Measurements from ENCODE around the gene PLOD2. TPM values are rescaled to one million over a fixed set of nuclear protein-coding genes. Genes with fewer than 3 reads are reported as not detected.

The PLOD2 gene
- total RNA-seq, result 19.2 TPM
- long read RNA-seq, transcript PLOD2-201 (20 exons, 3,732 nt), result minor isoform, 6 of 29 reads
- long read RNA-seq, transcript PLOD2-202 (19 exons, 3,665 nt), result major isoform, 12 of 29 reads
- long read RNA-seq, partial matches to known transcripts, result 3 of 29 reads
- long read RNA-seq, other reads (novel, unspliced or antisense), result 7 of 29 reads

DNA sequence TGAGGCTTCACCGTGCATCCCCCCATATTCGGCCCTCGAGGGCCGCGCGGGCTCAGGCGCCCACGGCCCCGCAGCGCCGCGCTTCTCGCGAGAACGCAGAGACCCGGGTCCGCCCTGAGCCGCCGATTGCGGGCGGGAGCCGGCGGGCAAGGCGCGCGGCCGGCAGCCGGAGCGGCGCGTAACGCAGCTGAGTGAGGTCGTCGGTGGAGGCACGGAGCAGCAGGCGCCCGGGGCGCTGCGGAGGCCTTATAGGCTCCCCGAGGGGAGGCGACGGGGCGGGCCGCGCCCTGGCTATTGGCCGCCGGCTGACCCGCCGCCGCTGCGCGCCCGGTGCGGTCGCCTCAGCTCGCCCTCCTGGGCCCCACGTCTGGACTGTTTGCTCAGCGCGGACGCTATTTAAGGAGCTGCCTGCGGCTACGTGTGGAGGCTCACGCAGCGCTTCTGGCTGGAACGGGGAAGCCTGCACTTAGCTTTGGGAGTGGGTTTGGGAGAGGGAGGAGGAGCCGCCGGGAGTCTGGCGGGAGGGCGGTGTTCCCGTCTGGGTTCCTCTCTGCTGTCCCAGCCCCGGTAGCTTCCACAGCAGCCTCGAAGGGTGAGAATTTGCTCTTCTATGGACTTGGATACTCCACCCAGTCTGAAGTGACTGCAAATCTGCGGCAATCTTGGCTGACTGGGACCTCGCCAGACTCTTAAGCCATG lies at the start of gene PLOD2:
PLOD2 (minus strand) TSS at position 221 of the 699 bp plus-strand sequence; CDS start at position 26, 195 bp downstream.
- ATAC-seq (peak; percentile 84), DNase-seq (peak; percentile 88)
- intact Hi-C loops (cut with micrococcal nuclease), result loop anchor here (10.0 kb wide), 1 partner anchor 86 kb away; no protein-coding TSS in a partner anchor

DNA sequence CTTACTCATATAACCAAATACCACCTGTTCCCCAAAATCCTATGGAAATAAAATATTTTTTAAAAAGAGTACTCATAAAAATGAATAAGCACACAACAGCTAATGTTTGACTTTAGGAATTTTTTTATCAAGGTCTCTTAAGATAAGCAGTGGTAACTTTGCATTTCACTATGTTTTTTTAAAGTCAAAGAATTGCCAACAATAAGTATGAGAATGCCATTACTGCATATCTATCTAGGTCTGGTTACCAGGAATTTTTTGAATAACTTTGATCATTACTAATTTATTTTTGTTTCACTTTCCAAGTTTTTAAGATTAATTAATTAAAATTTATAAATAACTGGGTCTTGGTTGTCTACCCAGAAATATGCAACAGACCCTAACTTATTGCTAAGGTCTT lies 48.4 kb upstream of the PLOD2 start:
- DNase-seq (no peak), ATAC-seq (no peak)
- intact Hi-C loops (cut with micrococcal nuclease), result no loop called here

DNA sequence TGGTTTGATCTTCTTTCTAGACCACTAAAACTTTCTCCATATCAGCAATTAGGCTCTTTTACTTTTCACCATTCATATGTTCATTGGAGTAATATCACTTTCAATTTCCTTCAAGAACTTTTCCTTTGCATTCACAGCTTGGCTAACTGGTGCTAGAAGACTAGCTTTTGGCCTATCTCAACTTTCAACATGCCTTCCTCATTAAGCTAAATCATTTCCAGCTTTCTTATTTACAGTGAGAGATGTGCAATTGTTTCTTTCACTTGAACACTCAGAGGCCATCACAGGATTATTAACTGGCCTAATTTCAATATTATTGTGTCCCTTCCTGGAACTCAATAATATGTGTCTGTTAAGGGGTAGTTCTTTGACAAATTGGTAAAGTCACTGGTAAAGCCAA lies 42.8 kb upstream of the PLOD2 start:
- intact Hi-C loops (cut with micrococcal nuclease), result no loop called here

DNA sequence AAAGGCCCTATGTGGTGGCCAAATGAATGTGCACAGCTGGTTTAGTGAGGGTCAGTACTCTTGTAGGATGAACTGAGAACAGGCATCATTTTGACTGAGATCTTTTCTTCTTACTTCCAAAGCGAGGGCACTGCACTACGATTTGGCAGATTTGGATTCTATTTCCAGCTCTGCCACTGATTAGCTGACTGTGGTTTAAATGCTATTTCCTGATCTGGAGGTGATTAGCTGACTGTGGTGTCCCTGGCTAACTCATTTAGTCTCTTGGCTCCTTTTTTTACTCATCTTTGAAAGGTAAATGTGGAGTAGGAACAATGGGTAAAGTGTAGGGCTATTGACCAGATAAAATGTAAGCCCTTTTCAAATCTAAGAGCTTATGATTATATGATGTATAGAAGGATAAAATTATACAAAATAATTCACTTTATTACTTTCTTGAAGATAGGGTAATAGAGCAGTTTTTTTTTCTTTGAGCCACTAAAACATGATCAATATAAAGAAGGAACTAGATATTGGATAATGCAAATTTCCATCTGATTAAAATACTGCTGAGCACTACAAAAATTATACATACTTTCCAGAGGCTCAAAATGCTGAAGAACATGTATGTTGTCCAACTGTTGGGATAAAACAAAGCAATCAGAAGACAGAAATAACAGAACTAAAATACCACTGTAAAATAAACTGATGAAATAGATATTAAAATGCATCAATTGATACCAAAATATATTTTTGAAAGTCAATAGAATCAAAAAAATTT lies 39.7 kb upstream of the PLOD2 start:
- intact Hi-C loops (cut with micrococcal nuclease), result no loop called here
- ATAC-seq, result no peak
- DNase-seq, result no peak

More for the DNA sequence above, 42.8 kb upstream of the PLOD2 start:
- no peak for ATAC-seq
- DNase-seq, result no peak

DNA sequence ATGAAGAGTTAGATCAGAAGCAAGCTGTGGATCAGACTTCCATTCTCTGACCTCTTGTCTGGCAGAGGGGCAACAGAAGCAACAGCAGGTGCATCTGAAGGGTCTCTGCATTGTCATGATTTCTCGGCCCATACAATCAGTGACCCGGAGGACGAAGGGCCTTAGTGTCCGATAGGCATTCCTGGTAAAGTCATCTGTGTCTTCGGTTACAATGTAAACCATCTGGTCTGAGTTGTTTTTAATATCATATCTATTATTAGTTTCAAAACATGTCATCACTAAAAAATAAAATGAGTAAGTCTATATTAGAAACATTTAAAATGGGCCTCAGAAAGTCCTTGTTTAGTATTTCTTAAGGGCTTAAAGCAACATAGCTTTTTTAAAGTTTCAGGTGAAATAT lies 38.8 kb upstream of the PLOD2 start:
- intact Hi-C loops (cut with micrococcal nuclease), result no loop called here
- DNase-seq, result no peak
- no peak for ATAC-seq

DNA sequence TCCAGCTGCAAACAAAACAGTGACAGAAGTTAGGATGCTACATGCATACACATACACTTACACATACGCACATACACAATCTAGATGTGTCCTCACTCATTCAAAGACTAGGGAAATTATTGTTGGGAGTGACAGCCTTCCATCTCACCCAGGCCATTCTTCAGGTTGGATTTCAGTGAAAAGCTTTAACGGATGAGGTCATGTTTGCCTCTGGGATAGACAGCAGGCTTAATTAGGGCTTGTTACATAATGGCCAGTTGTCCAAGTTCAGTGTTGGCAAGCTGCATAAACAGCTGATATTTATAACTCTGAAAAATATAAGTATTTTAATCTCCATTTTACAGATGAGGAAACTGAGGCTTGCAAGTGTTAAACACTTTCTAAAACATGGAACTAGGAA lies 35.8 kb upstream of the PLOD2 start:
- no peak for ATAC-seq
- intact Hi-C loops (cut with micrococcal nuclease), result no loop called here
- no peak for DNase-seq

DNA sequence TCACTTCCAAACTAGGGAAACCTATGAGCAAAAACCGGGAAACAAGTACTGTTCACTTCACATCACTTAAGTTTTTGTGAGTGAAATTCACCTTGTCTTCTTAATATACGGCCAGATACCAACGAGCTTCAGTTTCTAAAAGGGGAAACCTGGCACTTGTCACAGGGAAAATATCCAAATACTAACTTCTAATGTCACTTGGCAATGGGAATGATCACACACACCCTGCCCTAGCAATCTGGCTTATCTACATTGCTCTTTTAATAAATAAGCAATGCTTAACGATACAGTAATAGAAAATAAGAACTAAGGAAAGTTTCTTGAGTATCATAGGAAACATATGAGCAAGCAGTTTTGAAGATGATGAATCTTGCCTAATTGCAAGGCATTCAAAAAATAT lies 34.6 kb upstream of the PLOD2 start:
- ATAC-seq, result peak; percentile 64
- intact Hi-C loops (cut with micrococcal nuclease), result no loop called here
- no peak for DNase-seq

DNA sequence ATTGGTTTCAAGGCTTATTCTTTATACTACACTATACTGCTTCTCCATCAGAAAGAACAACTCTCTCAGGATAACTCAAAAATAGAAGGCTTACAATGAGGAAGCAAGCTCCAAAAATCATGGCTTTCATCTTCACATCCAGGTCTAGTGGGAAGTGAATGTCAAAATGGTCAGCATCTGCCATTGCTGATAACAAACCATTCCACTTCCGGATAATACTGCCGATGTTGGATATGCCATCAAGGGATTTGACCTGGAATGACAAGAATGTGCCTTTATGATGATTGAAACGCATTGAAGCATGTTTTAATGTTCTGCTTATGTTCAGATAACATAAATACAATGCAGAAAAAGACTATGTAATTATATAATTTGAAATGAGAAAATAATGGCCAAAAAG lies 34.0 kb upstream of the PLOD2 start:
- no peak for ATAC-seq
- intact Hi-C loops (cut with micrococcal nuclease), result no loop called here
- DNase-seq, result no peak

DNA sequence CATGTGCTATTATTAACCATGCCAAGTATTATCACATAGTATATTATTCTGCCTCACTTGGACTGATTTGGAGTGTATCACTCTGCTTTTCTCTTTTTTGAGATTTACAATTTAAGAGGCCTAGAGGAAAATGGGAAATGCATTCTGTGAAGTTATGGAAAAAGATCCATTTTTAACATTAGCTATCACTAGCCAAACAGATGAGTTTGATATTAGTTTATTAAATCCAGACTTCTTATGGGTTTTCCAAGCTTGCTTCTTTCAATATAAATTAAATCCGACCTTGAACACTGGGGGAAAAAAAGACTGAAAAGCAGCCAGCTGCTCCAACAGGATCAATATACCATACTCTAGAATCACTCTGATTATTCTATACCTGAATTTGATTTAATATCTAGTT lies 30.1 kb upstream of the PLOD2 start:
- DNase-seq (no peak), ATAC-seq (no peak)
- intact Hi-C loops (cut with micrococcal nuclease), result no loop called here

DNA sequence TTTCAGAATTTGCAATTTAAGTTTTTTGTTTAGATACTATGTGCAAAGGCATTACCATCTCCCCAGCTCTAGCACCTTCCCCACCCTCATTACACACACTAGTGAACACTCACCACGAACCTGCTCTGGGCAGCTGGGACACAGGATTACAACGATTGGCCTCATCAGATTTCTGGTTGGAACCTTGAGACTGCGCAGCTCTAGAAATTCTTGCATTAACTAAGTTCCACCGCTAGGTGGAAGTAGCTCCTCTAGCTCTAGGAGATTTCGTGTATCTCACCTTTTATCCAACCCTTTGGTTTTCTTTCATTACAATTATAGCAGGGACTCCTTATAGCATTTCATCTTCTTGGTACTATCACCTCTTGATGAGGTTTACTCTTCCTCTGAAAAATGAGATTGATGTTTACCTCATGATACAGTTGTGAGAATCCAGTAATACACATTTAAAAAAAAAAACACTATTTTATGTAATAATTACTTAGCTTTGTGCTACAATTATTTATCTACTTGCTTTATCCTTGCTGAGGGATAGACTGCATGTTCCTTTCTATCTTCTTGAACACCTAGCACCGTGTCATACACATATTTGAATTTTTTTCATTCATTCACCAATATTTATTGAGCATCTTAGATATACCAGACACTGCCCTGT lies 28.7 kb upstream of the PLOD2 start:
- DNase-seq (no peak), ATAC-seq (peak; percentile 74)
- intact Hi-C loops (cut with micrococcal nuclease), result loop anchor here (5.0 kb wide), 1 partner anchor 127 kb away; no protein-coding TSS in a partner anchor

DNA sequence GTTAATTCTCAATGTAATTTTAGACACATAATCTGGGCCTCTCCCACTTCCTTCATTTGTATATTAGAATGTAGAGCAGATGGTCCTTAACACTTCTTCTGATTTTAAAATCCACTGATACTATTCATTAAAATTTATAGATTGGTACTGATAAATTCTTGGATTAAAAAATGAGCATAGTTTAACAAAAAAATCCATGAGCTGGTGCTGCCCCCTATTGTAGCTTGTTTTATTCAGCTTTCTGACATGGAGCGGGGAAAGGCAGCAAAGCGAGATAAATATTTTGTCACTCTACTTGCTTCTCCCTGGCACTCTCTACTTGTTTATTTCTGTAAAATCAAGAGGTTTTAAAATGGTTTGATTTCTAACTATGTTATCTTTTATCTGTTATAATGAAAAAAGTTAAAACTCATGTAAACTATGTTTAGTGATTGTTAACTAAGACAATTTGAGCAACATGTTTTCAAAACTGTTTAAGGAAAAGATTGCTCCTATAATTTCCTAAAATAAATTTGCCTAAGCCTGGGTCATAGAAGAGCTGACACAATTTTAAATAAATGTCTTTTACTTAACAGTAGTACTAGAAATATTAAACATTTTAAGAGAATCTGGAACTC lies 26.5 kb upstream of the PLOD2 start:
- intact Hi-C loops (cut with micrococcal nuclease), result loop anchor here (5.0 kb wide), 1 partner anchor 125 kb away; no protein-coding TSS in a partner anchor
- DNase-seq (no peak), ATAC-seq (peak; percentile 32)

DNA sequence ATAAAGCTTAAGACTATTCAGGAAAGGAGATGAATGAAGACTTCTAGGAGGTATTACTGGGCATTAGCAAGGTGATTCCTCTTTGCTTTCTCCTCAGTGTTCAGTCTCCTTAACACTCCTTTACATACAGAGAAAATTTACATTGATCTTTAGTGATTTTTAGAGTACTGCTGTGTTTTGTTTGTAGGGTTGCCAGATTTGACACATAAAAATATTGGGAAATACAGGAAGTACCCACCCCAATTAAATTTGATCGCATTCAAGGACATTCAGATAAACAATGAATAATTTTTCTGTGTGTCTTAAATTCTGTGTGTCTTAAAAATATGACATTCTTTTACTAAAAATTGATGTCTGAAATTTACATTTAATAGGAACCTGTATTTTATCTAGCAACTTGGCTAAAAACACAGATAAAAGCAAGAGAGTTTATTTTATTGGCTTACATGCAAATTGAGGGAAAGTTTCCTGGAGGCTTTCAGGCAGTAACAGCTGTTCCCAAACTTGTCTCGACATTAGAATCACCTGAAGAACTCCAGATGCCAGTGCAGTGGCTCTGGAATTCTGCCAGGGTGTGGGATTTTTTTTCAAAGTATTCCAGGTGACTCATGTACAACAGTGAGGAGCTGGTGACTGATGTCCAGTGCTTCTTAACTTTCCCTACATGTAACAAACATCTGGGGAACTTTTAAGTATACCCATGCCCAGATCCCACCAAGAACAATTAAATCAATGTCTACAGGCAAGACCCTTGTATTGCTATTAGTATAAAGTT lies 23.4 kb upstream of the PLOD2 start:
- no peak for ATAC-seq
- no peak for DNase-seq
- intact Hi-C loops (cut with micrococcal nuclease), result loop anchor here (5.0 kb wide), 1 partner anchor 122 kb away; no protein-coding TSS in a partner anchor

DNA sequence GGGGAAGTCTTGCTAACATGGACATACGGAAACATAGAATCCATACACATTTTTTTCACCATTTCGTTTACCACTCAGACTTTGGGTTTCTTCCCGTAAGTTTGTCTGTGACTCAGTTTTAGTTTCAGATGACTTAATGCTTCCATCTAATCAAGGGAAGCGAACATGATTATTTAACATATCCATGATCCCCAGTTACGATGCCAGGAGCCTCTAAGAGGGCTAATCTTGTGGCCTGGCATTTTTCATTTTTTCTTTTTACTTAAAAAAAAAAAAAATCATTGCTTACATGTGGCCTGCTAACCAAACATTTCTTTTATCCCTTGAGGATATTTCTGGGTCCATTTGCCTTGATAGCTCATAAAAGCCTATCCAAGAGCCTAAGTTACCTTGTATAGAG lies 20.2 kb upstream of the PLOD2 start:
- DNase-seq, result no peak
- ATAC-seq, result no peak
- intact Hi-C loops (cut with micrococcal nuclease), result no loop called here

DNA sequence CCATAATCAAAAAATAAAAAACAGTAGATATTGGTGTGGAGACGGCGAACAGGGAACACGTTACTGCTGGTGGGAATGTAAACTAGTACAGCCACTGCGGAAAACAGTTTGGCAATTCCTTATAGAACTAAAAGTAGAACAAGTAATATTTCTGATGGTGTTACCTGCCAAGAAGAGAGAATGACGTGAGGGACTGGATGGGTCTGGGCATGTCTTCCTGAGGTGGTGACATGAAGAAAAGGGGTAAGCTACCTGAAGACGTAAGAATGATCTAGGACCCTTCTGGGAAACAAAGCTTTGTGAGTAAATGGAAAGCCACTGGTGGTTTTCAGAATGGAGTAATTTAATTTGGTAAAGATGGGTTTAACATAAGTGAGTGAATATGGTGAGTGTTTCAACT lies 19.4 kb upstream of the PLOD2 start:
- no peak for DNase-seq
- intact Hi-C loops (cut with micrococcal nuclease), result no loop called here
- ATAC-seq, result no peak

DNA sequence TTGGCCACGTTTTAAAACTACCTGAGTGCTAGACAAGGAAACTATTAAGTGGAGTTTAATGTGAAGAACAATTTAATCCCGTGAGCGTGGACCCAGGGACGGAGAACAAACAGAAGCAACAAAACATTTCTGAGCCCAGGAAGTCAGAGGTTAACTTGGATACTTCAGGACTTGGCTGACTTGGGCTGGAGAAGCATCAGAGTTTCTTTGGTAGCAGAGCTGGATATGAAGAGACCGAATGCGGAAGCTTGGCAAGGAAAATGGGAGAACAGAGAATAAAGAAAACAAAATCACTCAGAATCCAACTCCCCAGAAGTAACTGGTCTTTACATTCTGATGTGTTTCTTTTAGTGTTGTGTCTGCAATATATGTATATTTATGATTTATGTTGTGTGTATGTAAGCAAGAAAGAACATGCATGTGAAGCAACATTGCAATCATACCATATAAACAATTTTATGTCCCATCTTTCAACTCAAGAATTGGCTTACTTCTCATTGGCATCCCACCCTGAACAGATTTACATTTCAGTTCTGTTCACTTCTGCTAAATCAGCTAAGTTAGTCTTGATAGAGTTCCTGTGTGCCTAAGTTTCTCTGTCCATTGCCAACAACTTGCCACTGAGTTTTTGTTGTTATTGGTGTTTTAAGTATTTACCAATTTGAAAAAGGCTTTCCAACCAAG lies 17.2 kb upstream of the PLOD2 start:
- no peak for DNase-seq
- intact Hi-C loops (cut with micrococcal nuclease), result no loop called here
- ATAC-seq, result peak; percentile 55

DNA sequence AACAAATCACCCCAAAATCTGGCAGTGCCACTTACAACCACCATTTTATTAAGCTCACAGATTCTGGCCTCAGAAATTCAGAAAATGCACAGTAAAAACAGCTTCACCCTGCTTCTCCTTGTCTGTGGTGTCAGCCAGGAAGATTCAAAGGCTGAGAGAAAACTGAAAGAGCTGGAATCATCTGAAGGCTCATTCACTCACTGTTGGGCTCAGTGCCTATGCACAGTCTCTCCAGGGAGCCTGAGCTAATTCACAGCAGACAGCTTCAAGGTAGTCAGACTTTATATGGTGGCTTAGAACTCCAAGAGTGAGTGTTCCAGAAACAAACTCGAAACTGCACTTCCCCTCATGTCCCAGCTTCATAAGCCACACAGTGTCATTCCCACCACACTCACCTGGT lies 16.5 kb upstream of the PLOD2 start:
- ATAC-seq, result peak; percentile 86
- DNase-seq, result peak; percentile 70
- intact Hi-C loops (cut with micrococcal nuclease), result no loop called here

DNA sequence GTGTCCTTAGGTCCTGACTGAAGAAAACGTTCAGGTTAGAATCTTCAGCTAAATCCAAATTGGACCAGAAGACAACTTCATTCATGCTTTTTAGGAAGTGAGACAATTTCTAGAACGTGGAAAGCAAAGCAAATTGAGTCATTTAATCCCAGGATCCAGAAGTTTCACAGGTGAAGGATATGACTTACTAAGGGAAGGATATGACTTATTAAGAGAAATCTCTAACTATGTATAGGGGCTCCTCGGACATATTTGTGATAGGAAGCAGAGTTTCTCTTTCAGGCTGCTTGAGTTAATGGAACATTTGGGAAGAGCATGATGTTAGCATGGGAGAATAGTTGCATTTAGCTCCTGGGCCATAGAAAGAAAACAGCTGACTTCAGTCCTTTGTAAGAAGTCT lies 16.1 kb upstream of the PLOD2 start:
- no peak for ATAC-seq
- DNase-seq, result no peak
- intact Hi-C loops (cut with micrococcal nuclease), result no loop called here

DNA sequence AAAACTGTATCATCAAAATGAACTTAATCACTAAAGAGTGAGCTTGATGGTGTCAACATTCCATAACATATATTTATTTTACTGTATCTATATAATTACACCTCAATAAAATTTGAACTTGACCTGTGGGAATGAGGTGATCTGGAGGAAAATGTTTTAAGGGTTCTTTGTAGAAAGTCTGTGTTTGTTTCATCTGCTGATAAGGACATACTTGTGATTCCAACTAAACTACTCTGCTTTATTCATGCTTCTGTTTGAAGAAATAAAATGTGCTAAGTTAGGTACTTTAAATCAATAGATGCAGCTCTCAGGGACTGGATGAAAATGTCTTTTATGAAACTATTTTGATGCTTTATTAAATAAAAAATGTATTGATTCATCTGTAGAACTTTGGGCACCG lies 11.6 kb upstream of the PLOD2 start:
- ATAC-seq, result no peak
- intact Hi-C loops (cut with micrococcal nuclease), result no loop called here
- no peak for DNase-seq

Measured in left ventricle myocardium superior (tissue), 1 donor.